ENCODE data around the gene EPG5.
"Not testable (repeated sequence)": the region's sequence is repeated elsewhere in the genome, so short reads cannot be mapped to it uniquely, and the experiment has no call there.

The EPG5 gene

GRCh38 chr18:45835057-45835636, 132.0 kb downstream of the EPG5 start:
- DNase-seq (ENCODE audit: low read depth) = no peak
- Histone ChIP-seq H3K4me1 (ENCODE audit: control insufficient read depth, insufficient read depth, low read length) (peaks cover 10% of the 10 kb centered on the region), H3K9ac (ENCODE audit: low read length) (no peak overlapping the region), H3K36me3 (ENCODE audit: control insufficient read depth, insufficient read depth, low read length, severe bottlenecking) (no peaks in the 10 kb centered on the region), H3K4me3 (ENCODE audit: low read length) (no peak overlapping the region), H3K27me3 (replicated peaks; ENCODE audit: control insufficient read depth, insufficient read depth, low read length) (peaks cover 3% of the 10 kb centered on the region), H3K9me3 (ENCODE audit: control insufficient read depth, low read length) (no peaks in the 10 kb centered on the region)

- Histone ChIP-seq H3K9ac (ENCODE audit: low read length) (no peak overlapping the region), H3K4me1 (ENCODE audit: control insufficient read depth, insufficient read depth, low read length) (peaks cover 7% of the 10 kb centered on the region), H3K27me3 (replicated peaks; ENCODE audit: control insufficient read depth, insufficient read depth, low read length) (peaks cover 3% of the 10 kb centered on the region), H3K4me3 (ENCODE audit: low read length) (no peak overlapping the region), H3K36me3 (ENCODE audit: control insufficient read depth, insufficient read depth, low read length, severe bottlenecking) (no peaks in the 10 kb centered on the region), H3K9me3 (ENCODE audit: control insufficient read depth, low read length) (no peaks in the 10 kb centered on the region)
- no peak for DNase-seq (ENCODE audit: low read depth)
These were observed 132.8 kb downstream of the EPG5 start for GRCh38 chr18:45834306-45834705.

- Histone ChIP-seq H3K27me3 (replicated peaks; ENCODE audit: control insufficient read depth, insufficient read depth, low read length) (peaks cover 3% of the 10 kb centered on the region), H3K4me3 (ENCODE audit: low read length) (no peak overlapping the region), H3K9me3 (ENCODE audit: control insufficient read depth, low read length) (no peaks in the 10 kb centered on the region), H3K4me1 (ENCODE audit: control insufficient read depth, insufficient read depth, low read length) (peaks cover 7% of the 10 kb centered on the region), H3K36me3 (ENCODE audit: control insufficient read depth, insufficient read depth, low read length, severe bottlenecking) (no peaks in the 10 kb centered on the region), H3K9ac (ENCODE audit: low read length) (no peak overlapping the region)
- DNase-seq (ENCODE audit: low read depth) = no peak
These were observed 133.3 kb downstream of the EPG5 start for GRCh38 chr18:45833846-45834245.

GRCh38 chr18:45830917-45831316, 136.2 kb downstream of the EPG5 start:
- no peak for DNase-seq (ENCODE audit: low read depth)
- no peaks in the 10 kb centered on the region for H3K36me3 ChIP-seq (ENCODE audit: control insufficient read depth, insufficient read depth, low read length, severe bottlenecking)
- no peak overlapping the region for H3K4me3 ChIP-seq (ENCODE audit: low read length)

GRCh38 chr18:45829855-45830254, 137.3 kb downstream of the EPG5 start:
- Histone ChIP-seq H3K4me1 (ENCODE audit: control insufficient read depth, insufficient read depth, low read length) (peaks cover 11% of the 10 kb centered on the region), H3K27me3 (replicated peaks; ENCODE audit: control insufficient read depth, insufficient read depth, low read length) (no peaks in the 10 kb centered on the region), H3K9ac (ENCODE audit: low read length) (no peak overlapping the region), H3K4me3 (ENCODE audit: low read length) (no peak overlapping the region), H3K36me3 (ENCODE audit: control insufficient read depth, insufficient read depth, low read length, severe bottlenecking) (no peaks in the 10 kb centered on the region), H3K9me3 (ENCODE audit: control insufficient read depth, low read length) (no peaks in the 10 kb centered on the region)
- DNase-seq (ENCODE audit: low read depth) = no peak

More at GRCh38 chr18:45830917-45831316, 136.2 kb downstream of the EPG5 start:
- no peaks in the 10 kb centered on the region for H3K9me3 ChIP-seq (ENCODE audit: control insufficient read depth, low read length)
- H3K4me1 ChIP-seq (ENCODE audit: control insufficient read depth, insufficient read depth, low read length) = peaks cover 11% of the 10 kb centered on the region
- no peak overlapping the region for H3K9ac ChIP-seq (ENCODE audit: low read length)
- H3K27me3 ChIP-seq (replicated peaks; ENCODE audit: control insufficient read depth, insufficient read depth, low read length) = no peaks in the 10 kb centered on the region

GRCh38 chr18:45828917-45829811, 138.0 kb downstream of the EPG5 start:
- DNase-seq (ENCODE audit: low read depth) = no peak
- Histone ChIP-seq H3K9ac (ENCODE audit: low read length) (no peak overlapping the region), H3K4me3 (ENCODE audit: low read length) (no peak overlapping the region), H3K4me1 (ENCODE audit: control insufficient read depth, insufficient read depth, low read length) (peaks cover 11% of the 10 kb centered on the region), H3K36me3 (ENCODE audit: control insufficient read depth, insufficient read depth, low read length, severe bottlenecking) (no peaks in the 10 kb centered on the region), H3K9me3 (ENCODE audit: control insufficient read depth, low read length) (no peaks in the 10 kb centered on the region), H3K27me3 (replicated peaks; ENCODE audit: control insufficient read depth, insufficient read depth, low read length) (no peaks in the 10 kb centered on the region)

GRCh38 chr18:45826716-45827115, 140.4 kb downstream of the EPG5 start:
- not testable (repeated sequence) for H3K9ac ChIP-seq (ENCODE audit: low read length); H3K9me3 ChIP-seq (ENCODE audit: control insufficient read depth, low read length); H3K36me3 ChIP-seq (ENCODE audit: control insufficient read depth, insufficient read depth, low read length, severe bottlenecking); DNase-seq (ENCODE audit: low read depth); H3K27me3 ChIP-seq (replicated peaks; ENCODE audit: control insufficient read depth, insufficient read depth, low read length); H3K4me3 ChIP-seq (ENCODE audit: low read length)
- H3K4me1 ChIP-seq (ENCODE audit: control insufficient read depth, insufficient read depth, low read length) = peaks cover 11% of the 10 kb centered on the region

GRCh38 chr18:45826084-45826483, 141.0 kb downstream of the EPG5 start:
- no peaks in the 10 kb centered on the region for H3K36me3 ChIP-seq (ENCODE audit: control insufficient read depth, insufficient read depth, low read length, severe bottlenecking)
- H3K9me3 ChIP-seq (ENCODE audit: control insufficient read depth, low read length) = no peaks in the 10 kb centered on the region
- no peaks in the 10 kb centered on the region for H3K27me3 ChIP-seq (replicated peaks; ENCODE audit: control insufficient read depth, insufficient read depth, low read length)
- no peak overlapping the region for H3K4me3 ChIP-seq (ENCODE audit: low read length)
- H3K4me1 ChIP-seq (ENCODE audit: control insufficient read depth, insufficient read depth, low read length) = peaks cover 11% of the 10 kb centered on the region
- H3K9ac ChIP-seq (ENCODE audit: low read length) = no peak overlapping the region
- DNase-seq (ENCODE audit: low read depth) = no peak

- no peak for DNase-seq (ENCODE audit: low read depth)
- Histone ChIP-seq H3K27me3 (replicated peaks; ENCODE audit: control insufficient read depth, insufficient read depth, low read length) (no peaks in the 10 kb centered on the region), H3K36me3 (ENCODE audit: control insufficient read depth, insufficient read depth, low read length, severe bottlenecking) (no peaks in the 10 kb centered on the region), H3K9ac (ENCODE audit: low read length) (no peak within 1 kb of the TSS), H3K4me1 (ENCODE audit: control insufficient read depth, insufficient read depth, low read length) (peaks cover 11% of the 10 kb centered on the region), H3K4me3 (ENCODE audit: low read length) (no peak within 1 kb of the TSS), H3K9me3 (ENCODE audit: control insufficient read depth, low read length) (no peaks in the 10 kb centered on the region)
These were observed 141.7 kb downstream of the EPG5 start, which contains the start of gene SIGLEC15 for GRCh38 chr18:45825258-45826044. SIGLEC15 (plus strand) TSS chr18:45825675; CDS start chr18:45825729, 54 bp downstream.

- Histone ChIP-seq H3K4me3 (ENCODE audit: low read length) (no peak overlapping the region), H3K4me1 (ENCODE audit: control insufficient read depth, insufficient read depth, low read length) (no peaks in the 10 kb centered on the region), H3K27me3 (replicated peaks; ENCODE audit: control insufficient read depth, insufficient read depth, low read length) (no peaks in the 10 kb centered on the region), H3K9me3 (ENCODE audit: control insufficient read depth, low read length) (no peaks in the 10 kb centered on the region), H3K9ac (ENCODE audit: low read length) (no peak overlapping the region), H3K36me3 (ENCODE audit: control insufficient read depth, insufficient read depth, low read length, severe bottlenecking) (no peaks in the 10 kb centered on the region)
- no peak for DNase-seq (ENCODE audit: low read depth)
These were observed 145.4 kb downstream of the EPG5 start for GRCh38 chr18:45821711-45822110.

GRCh38 chr18:45821026-45821425, 146.1 kb downstream of the EPG5 start:
- Histone ChIP-seq H3K27me3 (replicated peaks; ENCODE audit: control insufficient read depth, insufficient read depth, low read length) (no peaks in the 10 kb centered on the region), H3K4me1 (ENCODE audit: control insufficient read depth, insufficient read depth, low read length) (no peaks in the 10 kb centered on the region), H3K4me3 (ENCODE audit: low read length) (no peak overlapping the region), H3K36me3 (ENCODE audit: control insufficient read depth, insufficient read depth, low read length, severe bottlenecking) (no peaks in the 10 kb centered on the region), H3K9me3 (ENCODE audit: control insufficient read depth, low read length) (no peaks in the 10 kb centered on the region), H3K9ac (ENCODE audit: low read length) (no peak overlapping the region)
- DNase-seq (ENCODE audit: low read depth) = no peak

All from adipocyte (in vitro differentiated cells).